Spleen (tissue), 7 donors: ENCODE data around the gene KCP.

ENCODE experiments used
- POLR2A ChIP-seq, 3 donors: fragments of 450-650 bp; IDR thresholded peaks; one replicate each; pipeline ENCODE4 v1.5.1; 2017; ENCODE audit warnings: antibody characterized with exemption in 3 of 3, mild to moderate bottlenecking in 1 of 3
- POLR2AphosphoS5 ChIP-seq, 3 donors: sonication (generic); formaldehyde crosslinking; IDR thresholded peaks; one replicate each; pipeline ENCODE4 v1.5.1; 2017; ENCODE audit warnings: antibody characterized with exemption in 3 of 3
- TF ChIP-seq, protein P1 (sequence below), 11 experiments: fragments of 200-600 bp in 7 of 11; fragments of 450-650 bp in 4 of 11; sonication (generic) in 4 of 11; IDR thresholded peaks in 8 of 11; conservative IDR thresholded peaks in 3 of 11; 1 replicate in 7 of 11; 2 replicates in 4 of 11; pipeline versions ENCODE4 v1.4.0 to v1.8.0; 2016 to 2021; ENCODE audit warnings: antibody characterized with exemption in 11 of 11, inconsistent platforms in 4 of 11, mild to moderate bottlenecking in 1 of 11
- donor health status: DM: no; HTN: no; CAD: no; lungs with moderate emphysema.
- donor health status: DM: no; HTN: no; CAD: no.
- donor health status: DM: no; HTN: no; CAD: no.

DNA sequence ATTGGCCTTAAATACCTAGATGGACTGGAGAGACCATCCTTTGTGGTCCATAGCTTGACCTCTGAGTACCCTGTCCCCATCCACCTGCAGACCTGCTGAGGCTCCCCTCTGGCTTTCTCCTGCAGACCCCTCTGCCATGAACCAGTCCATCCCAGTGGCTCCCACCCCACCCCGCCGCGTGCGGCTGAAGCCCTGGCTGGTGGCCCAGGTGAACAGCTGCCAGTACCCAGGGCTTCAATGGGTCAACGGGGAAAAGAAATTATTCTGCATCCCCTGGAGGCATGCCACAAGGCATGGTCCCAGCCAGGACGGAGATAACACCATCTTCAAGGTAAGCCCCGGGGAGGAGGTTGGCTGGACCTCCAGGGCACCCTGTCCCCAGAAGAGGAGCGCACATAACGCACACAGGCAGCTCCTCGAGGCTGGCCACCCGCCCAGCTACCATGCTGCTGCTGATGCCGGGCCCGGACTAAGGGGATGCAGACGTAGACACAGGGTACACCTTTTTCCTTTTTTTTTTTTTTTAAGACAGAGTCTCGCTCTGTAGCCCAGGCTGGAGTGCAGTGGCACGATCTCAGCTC lies 31.5 kb upstream of the KCP start:
- TF ChIP-seq, protein P1, sequence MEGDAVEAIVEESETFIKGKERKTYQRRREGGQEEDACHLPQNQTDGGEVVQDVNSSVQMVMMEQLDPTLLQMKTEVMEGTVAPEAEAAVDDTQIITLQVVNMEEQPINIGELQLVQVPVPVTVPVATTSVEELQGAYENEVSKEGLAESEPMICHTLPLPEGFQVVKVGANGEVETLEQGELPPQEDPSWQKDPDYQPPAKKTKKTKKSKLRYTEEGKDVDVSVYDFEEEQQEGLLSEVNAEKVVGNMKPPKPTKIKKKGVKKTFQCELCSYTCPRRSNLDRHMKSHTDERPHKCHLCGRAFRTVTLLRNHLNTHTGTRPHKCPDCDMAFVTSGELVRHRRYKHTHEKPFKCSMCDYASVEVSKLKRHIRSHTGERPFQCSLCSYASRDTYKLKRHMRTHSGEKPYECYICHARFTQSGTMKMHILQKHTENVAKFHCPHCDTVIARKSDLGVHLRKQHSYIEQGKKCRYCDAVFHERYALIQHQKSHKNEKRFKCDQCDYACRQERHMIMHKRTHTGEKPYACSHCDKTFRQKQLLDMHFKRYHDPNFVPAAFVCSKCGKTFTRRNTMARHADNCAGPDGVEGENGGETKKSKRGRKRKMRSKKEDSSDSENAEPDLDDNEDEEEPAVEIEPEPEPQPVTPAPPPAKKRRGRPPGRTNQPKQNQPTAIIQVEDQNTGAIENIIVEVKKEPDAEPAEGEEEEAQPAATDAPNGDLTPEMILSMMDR (IDR thresholded peaks at IDR 0.05 in 8 of 11, conservative IDR thresholded peaks at IDR 0.05 in 3 of 11) = no peak
- TF ChIP-seq POLR2AphosphoS5 (IDR thresholded peaks at IDR 0.05) (no peak), POLR2A (IDR thresholded peaks at IDR 0.05) (no peak)
